Endothelial cell (in vitro differentiated cells): ENCODE data around the gene PIGC. TPM values are rescaled to one million over a fixed set of nuclear protein-coding genes. Genes with fewer than 3 reads are reported as not detected.

ENCODE experiments used
- DNase-seq: peaks from one replicate; pipeline ENCODE4 v3.0.0; 2021; ENCODE audit warnings: low spot score
- H3K27ac Mint-ChIP-seq: one replicate; pipeline ENCODE4 v1.8.0; 2021; ENCODE audit warnings: mixed read lengths, inconsistent platforms; ENCODE audit not compliant: unreplicated experiment
- H3K27me3 Mint-ChIP-seq: one replicate; pipeline ENCODE4 v1.8.0; 2021; ENCODE audit warnings: mild to moderate bottlenecking, moderate library complexity, mixed read lengths, inconsistent platforms; ENCODE audit not compliant: unreplicated experiment
- H3K36me3 Mint-ChIP-seq: one replicate; pipeline ENCODE4 v1.8.0; 2021; ENCODE audit warnings: mild to moderate bottlenecking, low read depth, mixed read lengths, inconsistent platforms; ENCODE audit not compliant: unreplicated experiment
- H3K4me1 Mint-ChIP-seq: one replicate; pipeline ENCODE4 v1.8.0; 2021; ENCODE audit warnings: mild to moderate bottlenecking, mixed read lengths, inconsistent platforms; ENCODE audit not compliant: unreplicated experiment
- H3K4me3 Mint-ChIP-seq: one replicate; pipeline ENCODE4 v1.8.0; 2021; ENCODE audit warnings: mild to moderate bottlenecking, mixed read lengths, inconsistent platforms; ENCODE audit not compliant: unreplicated experiment
- H3K9me3 Mint-ChIP-seq: one replicate; pipeline ENCODE4 v1.8.0; 2021; ENCODE audit warnings: mixed read lengths, inconsistent platforms; ENCODE audit not compliant: unreplicated experiment
- CTCF ChIP-seq: fragments of 200-600 bp; sonication (generic); IDR thresholded peaks from one replicate; pipeline ENCODE4 v1.5.0; 2021; ENCODE audit warnings: antibody characterized with exemption; ENCODE audit not compliant: unreplicated experiment
- total RNA-seq: library from RNA; stranded (reverse); fragmentation: NEBNext Ultra II Directional; extraction: Animal tissue kit (Norgen Biotek cat#: 25700); gene quantifications from one replicate; pipeline ENCODE4 v1.2.1, GENCODE V29; 2021; ENCODE audit not compliant: unreplicated experiment

The PIGC gene
- total RNA-seq, 1 donor from 2014 or later = 23.7 TPM

GRCh38 chr1:172469717-172470116 lies 25.8 kb upstream of the PIGC start:
- Mint-ChIP-seq H3K9me3 (no peaks in the 10 kb centered on the region), H3K4me1 (peaks cover 40% of the 10 kb centered on the region), H3K4me3 (no peak overlapping the region), H3K27ac (no peak overlapping the region), H3K36me3 (no peaks in the 10 kb centered on the region), H3K27me3 (peaks cover 1% of the 10 kb centered on the region)
- no peak for DNase-seq
- TF ChIP-seq CTCF = no peak

GRCh38 chr1:172468296-172468695 lies 24.4 kb upstream of the PIGC start:
- DNase-seq = no peak
- H3K4me3 Mint-ChIP-seq = no peak overlapping the region
- H3K4me1 Mint-ChIP-seq = peaks cover 26% of the 10 kb centered on the region
- no peaks in the 10 kb centered on the region for H3K9me3 Mint-ChIP-seq
- H3K27ac Mint-ChIP-seq = no peak overlapping the region
- no peaks in the 10 kb centered on the region for H3K36me3 Mint-ChIP-seq
- peaks cover 1% of the 10 kb centered on the region for H3K27me3 Mint-ChIP-seq
- no peak for TF ChIP-seq CTCF

GRCh38 chr1:172467446-172467845 lies 23.6 kb upstream of the PIGC start:
- no peak overlapping the region for H3K4me3 Mint-ChIP-seq
- no peaks in the 10 kb centered on the region for H3K36me3 Mint-ChIP-seq
- no peaks in the 10 kb centered on the region for H3K9me3 Mint-ChIP-seq
- no peak for DNase-seq
- H3K27me3 Mint-ChIP-seq = peaks cover 1% of the 10 kb centered on the region
- H3K4me1 Mint-ChIP-seq = peaks cover 20% of the 10 kb centered on the region
- TF ChIP-seq CTCF = no peak
- H3K27ac Mint-ChIP-seq = no peak overlapping the region

GRCh38 chr1:172466795-172467407 lies 23.0 kb upstream of the PIGC start:
- Mint-ChIP-seq H3K9me3 (no peaks in the 10 kb centered on the region), H3K27me3 (peaks cover 1% of the 10 kb centered on the region), H3K4me3 (no peak overlapping the region), H3K36me3 (no peaks in the 10 kb centered on the region), H3K27ac (no peak overlapping the region), H3K4me1 (peaks cover 19% of the 10 kb centered on the region)
- DNase-seq = no peak
- no peak for TF ChIP-seq CTCF

GRCh38 chr1:172465617-172466016 lies 21.7 kb upstream of the PIGC start:
- H3K9me3 Mint-ChIP-seq = no peaks in the 10 kb centered on the region
- H3K27me3 Mint-ChIP-seq = peaks cover 1% of the 10 kb centered on the region
- no peak overlapping the region for H3K27ac Mint-ChIP-seq
- H3K4me1 Mint-ChIP-seq = peaks cover 20% of the 10 kb centered on the region
- no peaks in the 10 kb centered on the region for H3K36me3 Mint-ChIP-seq
- TF ChIP-seq CTCF = no peak
- no peak for DNase-seq
- H3K4me3 Mint-ChIP-seq = no peak overlapping the region
